Activated CD8-positive, alpha-beta memory T cell treated with anti-CD3 and anti-CD28 coated beads for 4 hours (primary cell): ENCODE data around the gene CASQ2.

Experiments
- DNase-seq, 2 donors: peaks; one replicate each; pipeline ENCODE4 v3.0.0-alpha.2; 2020; ENCODE audit warnings: low read depth in 2 of 2

Gene CASQ2

GRCh38 chr1:115665319-115666096 is 103.0 kb downstream of the CASQ2 start:
- DNase-seq, result no peak

- DNase-seq, result no peak
Observed at GRCh38 chr1:115661157-115661556, 107.4 kb downstream of the CASQ2 start.

GRCh38 chr1:115660151-115660550 is 108.4 kb downstream of the CASQ2 start:
- no peak for DNase-seq

- no peak for DNase-seq
Observed at GRCh38 chr1:115658646-115659045, 109.9 kb downstream of the CASQ2 start.

- no peak for DNase-seq
Observed at GRCh38 chr1:115656461-115657077, 111.9 kb downstream of the CASQ2 start.

- DNase-seq, result no peak
Observed at GRCh38 chr1:115655916-115656315, 112.6 kb downstream of the CASQ2 start.

GRCh38 chr1:115655306-115655663 is 113.2 kb downstream of the CASQ2 start:
- no peak for DNase-seq

GRCh38 chr1:115654663-115655305 is 113.7 kb downstream of the CASQ2 start:
- no peak for DNase-seq

- no peak for DNase-seq
Observed at GRCh38 chr1:115654125-115654524, 114.4 kb downstream of the CASQ2 start.

GRCh38 chr1:115652236-115652788 is 116.2 kb downstream of the CASQ2 start:
- no peak for DNase-seq

- no peak for DNase-seq
Observed at GRCh38 chr1:115651391-115651790, 117.1 kb downstream of the CASQ2 start.

GRCh38 chr1:115650961-115651360 is 117.6 kb downstream of the CASQ2 start:
- no peak for DNase-seq
